ENCODE results near the gene CDKL1.

GRCh38 chr14:50333014-50333509 lies 63.6 kb downstream of the CDKL1 start:
- no peak for TF ChIP-seq CTCF (IDR thresholded peaks at IDR 0.05; ENCODE audit: low read depth, low read length, poor library complexity, severe bottlenecking)
- no peak for TF ChIP-seq EZH2phosphoT487 (IDR thresholded peaks at IDR 0.05; ENCODE audit: borderline replicate concordance, low read length)
